Activated CD8-positive, alpha-beta memory T cell treated with anti-CD3 and anti-CD28 coated beads for 24 hours (primary cell): ENCODE data around the gene UPK2.

ENCODE experiments used
- DNase-seq: peaks from one replicate; pipeline ENCODE4 v3.0.0-alpha.2; 2020

The UPK2 gene

GRCh38 chr11:118996926-118997626 is 41.0 kb downstream of the UPK2 start:
- peak; percentile 68 for DNase-seq

- DNase-seq: peak; percentile 98
Measured at GRCh38 chr11:118997627-118998387, 41.7 kb downstream of the UPK2 start, which contains the start of gene CENATAC. TSS of gene CENATAC (plus strand) at chr11:118998138. CDS start at chr11:118998198, 60 bp downstream.

- no peak for DNase-seq
Measured at GRCh38 chr11:118998388-118998717, 42.3 kb downstream of the UPK2 start.

DNA sequence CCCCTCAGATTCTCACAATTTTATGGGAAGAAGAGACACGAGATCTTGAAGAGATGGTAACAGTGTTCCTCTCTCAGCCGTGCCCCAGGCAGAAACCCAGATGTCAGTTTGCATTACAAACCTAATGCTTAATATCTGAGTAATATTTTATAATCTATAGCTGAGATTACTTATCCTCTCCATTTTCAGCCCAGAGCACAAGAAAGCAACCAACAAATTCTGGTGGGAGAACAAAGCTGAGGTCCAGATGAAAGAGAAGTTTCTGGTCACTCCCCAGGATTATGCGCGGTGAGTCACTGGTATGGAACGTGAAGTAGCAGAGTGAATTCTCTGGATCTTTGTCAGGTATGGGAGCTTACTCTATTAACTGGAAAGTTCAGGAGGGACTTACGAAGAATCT is 42.7 kb downstream of the UPK2 start:
- no peak for DNase-seq

- DNase-seq: no peak
Measured at GRCh38 chr11:119000906-119001305, 44.8 kb downstream of the UPK2 start.

DNA sequence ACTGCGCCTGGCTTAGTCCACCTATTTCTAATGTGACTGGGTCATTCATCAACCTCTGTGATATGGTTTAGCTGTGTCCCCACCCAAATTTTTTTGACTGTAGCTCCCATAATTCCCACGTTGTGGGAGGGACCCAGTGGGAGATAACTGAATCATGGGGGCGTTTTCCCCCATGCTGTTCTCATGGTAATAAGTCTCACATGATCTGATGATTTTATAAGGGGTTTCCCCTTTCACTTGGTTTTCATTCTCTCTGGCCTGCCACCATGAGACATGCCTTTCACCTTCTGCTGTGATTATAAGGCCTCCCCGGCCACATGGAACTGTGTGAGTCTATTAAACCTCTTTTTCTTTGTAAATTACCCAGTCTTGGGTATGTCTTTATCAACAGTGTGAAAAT is 50.6 kb downstream of the UPK2 start:
- no peak for DNase-seq
